Caki2 (cell line): ENCODE results near the gene GOLGA6B. TPM values are rescaled to one million over a fixed set of nuclear protein-coding genes. Genes with fewer than 3 reads are reported as not detected.
"Not testable (repeated sequence)": the region's sequence is repeated elsewhere in the genome, so short reads cannot be mapped to it uniquely, and the experiment has no call there.

Experiments used
- DNase-seq: peaks from one replicate; pipeline ENCODE4 v3.0.0-alpha.2; 2015; ENCODE audit warnings: low read depth
- in situ Hi-C: cut with HindIII; loops from 2 replicates; pipeline ENCODE4 v1.10.0; 2016; ENCODE audit warnings: low sequenced_read_pairs, low pct_unique_long_range_greater_than_20kb, mixed read lengths
- total RNA-seq: library from RNA; depleted of rRNA; stranded (reverse); fragments of >200 nt; shearing (Covaris generic); gene quantifications from 2 replicates; pipeline ENCODE4 v1.2.3, GENCODE V29; 2014; ENCODE audit warnings: low replicate concordance

Gene GOLGA6B
- total RNA-seq, 1 experiment from 2014 or later: not detected

GRCh38 chr15:72648631-72649253 is 5.8 kb upstream of the GOLGA6B start:
- in situ Hi-C loops, DNase-seq: not testable (repeated sequence)

DNA sequence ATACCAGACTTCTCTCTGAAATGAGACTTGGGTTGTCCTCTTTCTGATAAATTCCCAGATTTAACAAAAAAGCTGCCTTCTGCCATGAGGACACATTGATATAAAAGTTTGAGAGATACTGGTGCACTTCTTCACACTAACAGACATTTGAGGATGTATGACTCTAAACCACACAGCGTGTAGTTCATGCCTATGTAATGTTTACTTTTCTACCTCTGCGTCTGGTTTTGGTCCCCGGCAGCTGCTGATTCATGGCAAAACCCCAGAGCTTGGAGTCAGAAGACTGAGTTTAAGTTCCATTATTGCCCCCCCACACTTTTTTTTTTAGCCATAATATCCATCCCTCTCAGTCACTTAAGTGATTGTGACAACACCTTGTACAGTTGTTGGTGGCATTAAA is 1.5 kb downstream of the GOLGA6B start:
- DNase-seq, in situ Hi-C loops: not testable (repeated sequence)

DNA sequence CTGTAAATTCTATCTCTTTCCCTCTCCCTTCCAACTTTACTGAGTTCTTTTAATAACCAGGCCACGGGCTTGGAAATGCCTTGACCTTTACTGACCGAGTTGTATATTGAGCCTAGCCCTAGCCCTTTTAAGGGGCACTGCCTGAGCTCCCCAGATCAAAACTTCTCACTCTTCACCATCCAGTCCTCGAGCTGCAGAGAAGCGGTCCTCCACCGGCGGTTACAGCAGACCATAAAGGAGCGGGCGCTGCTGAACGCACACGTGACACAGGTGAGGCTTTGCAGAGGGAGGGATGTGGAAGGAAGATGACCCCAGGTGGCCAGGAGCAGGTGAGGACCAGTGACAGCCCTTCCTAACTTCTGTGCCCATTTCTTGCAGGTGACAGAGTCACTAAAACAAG is 6.6 kb downstream of the GOLGA6B start:
- DNase-seq, in situ Hi-C loops: not testable (repeated sequence)

- in situ Hi-C loops, DNase-seq: not testable (repeated sequence)
Measured at GRCh38 chr15:72663931-72664330, 9.4 kb downstream of the GOLGA6B start.

DNA sequence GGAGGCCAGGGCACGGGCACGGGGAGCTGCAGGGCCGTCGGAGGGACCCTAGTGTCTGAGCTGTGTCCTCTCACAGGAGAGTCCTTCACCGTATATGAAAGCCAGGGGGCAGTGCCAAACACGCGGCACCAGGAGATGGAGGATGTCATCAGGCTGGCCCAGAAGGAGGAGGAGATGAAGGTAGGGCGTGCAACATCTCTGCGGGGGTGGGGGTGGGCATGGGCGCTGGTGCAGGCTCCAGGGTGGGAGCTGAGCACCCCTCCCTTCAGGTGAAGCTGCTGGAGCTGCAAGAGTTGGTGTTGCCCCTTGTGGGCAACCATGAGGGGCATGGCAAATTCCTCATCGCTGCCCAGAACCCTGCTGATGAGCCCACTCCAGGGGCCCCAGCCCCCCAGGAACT is 11.2 kb downstream of the GOLGA6B start:
- in situ Hi-C loops, DNase-seq: not testable (repeated sequence)

- DNase-seq, in situ Hi-C loops: not testable (repeated sequence)
Measured at GRCh38 chr15:72669803-72670202, 15.3 kb downstream of the GOLGA6B start.

- in situ Hi-C loops: not testable (repeated sequence)
- DNase-seq: peak; percentile 90
Measured at GRCh38 chr15:72670656-72671352, 16.3 kb downstream of the GOLGA6B start.

DNA sequence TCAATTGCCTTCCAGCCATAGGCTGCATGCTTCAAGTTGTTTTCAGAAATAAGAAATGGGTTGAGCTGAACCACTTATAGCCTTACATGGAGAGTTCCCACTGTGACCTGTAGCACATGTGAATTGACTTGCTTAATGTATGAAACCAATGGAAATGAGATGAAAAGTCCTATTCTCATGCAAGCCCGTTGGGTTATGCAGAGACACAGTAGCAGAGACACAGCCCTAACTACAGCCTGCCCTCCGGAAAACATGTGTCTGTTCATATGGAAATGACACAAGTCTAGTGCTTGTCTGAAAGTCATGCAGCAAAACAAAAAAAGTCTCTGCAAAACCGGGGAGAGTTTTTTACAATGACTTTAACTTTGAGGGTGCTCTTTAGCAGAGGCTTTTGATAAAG is 17.0 kb downstream of the GOLGA6B start:
- in situ Hi-C loops: no loop called here

GRCh38 chr15:72676838-72677237 is 22.3 kb downstream of the GOLGA6B start:
- DNase-seq: no peak
- in situ Hi-C loops: no loop called here

More for the DNA sequence above, 17.0 kb downstream of the GOLGA6B start:
- DNase-seq: no peak

- in situ Hi-C loops: no loop called here
- no peak for DNase-seq
Measured at GRCh38 chr15:72680931-72681330, 26.4 kb downstream of the GOLGA6B start.

DNA sequence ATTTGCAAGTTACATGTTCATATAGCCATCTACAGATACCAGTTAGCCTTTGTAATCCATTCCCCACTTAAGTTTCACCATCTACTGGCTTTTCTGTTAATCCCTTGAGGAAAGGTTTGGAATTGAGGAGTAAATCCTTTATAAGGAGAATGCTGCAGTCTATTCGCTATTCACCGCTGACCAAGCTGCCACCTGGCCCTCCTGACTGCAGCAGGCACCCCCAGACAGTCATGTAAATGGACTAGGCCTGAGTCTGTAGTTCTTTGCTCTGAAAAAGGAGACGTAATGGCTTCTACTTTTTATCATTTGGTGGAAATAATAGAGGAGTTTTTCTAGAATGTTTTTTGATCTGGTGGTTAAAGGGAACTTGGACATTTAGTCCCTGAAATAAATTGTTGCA is 28.3 kb downstream of the GOLGA6B start:
- no peak for DNase-seq
- in situ Hi-C loops: no loop called here

DNA sequence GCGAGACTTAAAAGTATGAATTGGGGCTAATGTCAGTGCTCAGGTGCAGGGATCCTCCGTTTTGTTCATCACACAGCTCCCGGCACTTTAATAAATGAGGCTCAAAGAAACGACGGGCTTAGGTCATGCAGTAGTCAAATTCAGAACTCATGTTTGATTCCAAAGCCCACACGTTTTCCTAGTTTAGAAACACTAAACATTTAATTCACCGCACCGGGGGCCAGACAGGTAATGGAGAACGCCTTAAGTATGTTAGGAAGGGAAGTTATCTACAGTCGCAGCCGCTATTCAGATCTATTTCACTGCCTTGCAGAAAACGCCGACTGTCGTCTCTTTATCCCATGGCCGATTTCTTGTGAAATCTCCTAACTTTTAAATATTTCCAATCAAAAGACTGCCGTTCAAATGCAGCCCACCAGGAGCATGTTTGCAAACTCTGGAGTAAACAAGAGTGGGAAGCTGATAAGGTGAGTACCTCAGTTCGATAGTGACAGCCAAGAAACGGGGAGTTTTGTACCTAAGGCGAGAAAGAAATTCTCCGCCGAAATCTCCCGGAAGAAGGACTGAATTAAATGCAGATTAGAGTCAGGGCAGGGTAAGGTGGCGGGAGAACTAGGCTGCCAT is 30.9 kb downstream of the GOLGA6B start:
- no peak for DNase-seq

GRCh38 chr15:72685925-72686794 is 31.7 kb downstream of the GOLGA6B start, which contains the start of the genes BBS4 and HIGD2B:
Gene BBS4, plus strand, starts transcription at chr15:72686207. Its CDS starts 21 bp downstream, at chr15:72686228.
Gene HIGD2B, minus strand, starts transcription at chr15:72686182. Its CDS starts 9,808 bp downstream, at chr15:72676374.
- in situ Hi-C loops: no loop called here
- peak; percentile 96 for DNase-seq

More for the DNA sequence above, 30.9 kb downstream of the GOLGA6B start:
- in situ Hi-C loops: no loop called here

DNA sequence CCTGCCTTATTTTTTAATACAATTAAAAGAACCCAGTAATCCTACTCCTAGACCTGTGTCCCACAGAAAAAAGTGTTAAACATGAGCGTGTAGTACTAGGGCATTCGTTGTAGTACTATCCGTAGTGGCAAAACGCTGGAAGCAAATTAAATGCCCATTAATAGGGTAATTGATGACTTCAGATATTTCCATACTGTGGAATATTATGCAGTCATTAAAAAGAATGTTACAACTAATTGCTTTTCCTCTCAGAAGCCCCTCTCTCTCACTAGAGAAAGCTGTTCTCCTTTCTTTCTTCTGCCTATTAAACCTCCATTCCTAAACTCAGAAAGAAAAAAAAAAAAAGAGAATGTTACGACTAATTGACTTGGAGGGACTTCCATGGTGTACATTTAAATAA is 34.2 kb downstream of the GOLGA6B start:
- in situ Hi-C loops: no loop called here
- DNase-seq: no peak

GRCh38 chr15:72690938-72691337 is 36.4 kb downstream of the GOLGA6B start:
- in situ Hi-C loops: no loop called here
- no peak for DNase-seq

- in situ Hi-C loops: no loop called here
- DNase-seq: no peak
Measured at GRCh38 chr15:72698938-72699337, 44.4 kb downstream of the GOLGA6B start.

GRCh38 chr15:72700076-72700475 is 45.6 kb downstream of the GOLGA6B start:
- in situ Hi-C loops: no loop called here

DNA sequence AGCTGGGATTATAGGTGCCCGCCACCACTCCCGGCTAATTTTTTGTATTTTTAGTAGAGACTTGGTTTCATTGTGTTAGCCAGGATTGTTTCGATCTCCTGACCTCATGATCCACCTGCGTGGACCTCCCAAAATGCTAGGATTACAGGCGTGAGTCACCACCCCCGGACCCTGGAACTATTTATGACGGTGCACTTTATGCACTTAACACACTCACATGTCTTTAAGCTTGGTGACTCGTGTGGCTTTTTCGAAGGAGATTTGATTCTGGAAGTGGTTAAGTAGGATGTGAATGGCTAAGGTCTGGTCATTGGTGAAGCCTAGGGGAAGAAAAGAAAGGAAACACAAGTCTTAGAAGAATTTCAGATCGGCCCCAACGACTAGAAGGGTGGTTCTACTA is 51.8 kb downstream of the GOLGA6B start:
- in situ Hi-C loops: no loop called here
- no peak for DNase-seq

More at GRCh38 chr15:72700076-72700475, 45.6 kb downstream of the GOLGA6B start:
- no peak for DNase-seq
